Upper lobe of left lung (tissue), 6 donors: ENCODE results near the gene CACNA1S. TPM values are rescaled to one million over a fixed set of nuclear protein-coding genes. Genes with fewer than 3 reads are reported as not detected.

Experiments
- total RNA-seq, 6 donors: library from RNA; depleted of rRNA in 4 of 6; stranded (reverse); fragments of >200 nt in 4 of 6; gene quantifications; one replicate each; pipeline versions ENCODE4 v1.1.0 to v1.2.1, GENCODE V29; 2016 to 2021
- donor health status: DM: no; HTN: no; CAD: no; lungs with moderate emphysema.
- donor health status: DM: no; HTN: yes; CAD: no; lungs with severe emphysema.

CACNA1S gene
- total RNA-seq, 6 donors from 2014 or later = 0.03 to 0.30 (median 0.10) TPM; not detected in 3

Other genes starting within 250 kb of the CACNA1S start
- under 1 TPM in 3 of 6 donors, not detected in 3; 0.49 to 0.74 (median 0.54) TPM for gene GPR25, start 239.4 kb downstream of the CACNA1S start, total RNA-seq
- 10 to 100 TPM in 5 of 6 donors, 1 to 10 TPM in 1; 8.9 to 21.0 (median 16.3) TPM for gene INAVA, start 217.5 kb downstream of the CACNA1S start, total RNA-seq
- 10 to 100 TPM in 1 of 6 donors, 1 to 10 TPM in 5; 3.6 to 18.9 (median 6.1) TPM for gene KIF21B, start 88.7 kb downstream of the CACNA1S start, total RNA-seq
- gene ASCL5, start 14.8 kb upstream of the CACNA1S start, total RNA-seq = not detected
- gene TMEM9, start 42.0 kb upstream of the CACNA1S start, total RNA-seq = 10 to 100 TPM; 29.3 to 73.6 (median 59.2) TPM
- 1 to 10 TPM in 1 of 6 donors, under 1 TPM in 3, not detected in 2; 0.11 to 6.3 (median 0.79) TPM for gene IGFN1, start 78.4 kb upstream of the CACNA1S start, total RNA-seq
- gene PKP1, start 171.1 kb upstream of the CACNA1S start, total RNA-seq = 1 to 10 TPM in 5 of 6 donors, under 1 TPM in 1; 0.86 to 4.9 (median 2.5) TPM